ENCODE measurements around the gene ARHGAP22.

Gene ARHGAP22

DNA sequence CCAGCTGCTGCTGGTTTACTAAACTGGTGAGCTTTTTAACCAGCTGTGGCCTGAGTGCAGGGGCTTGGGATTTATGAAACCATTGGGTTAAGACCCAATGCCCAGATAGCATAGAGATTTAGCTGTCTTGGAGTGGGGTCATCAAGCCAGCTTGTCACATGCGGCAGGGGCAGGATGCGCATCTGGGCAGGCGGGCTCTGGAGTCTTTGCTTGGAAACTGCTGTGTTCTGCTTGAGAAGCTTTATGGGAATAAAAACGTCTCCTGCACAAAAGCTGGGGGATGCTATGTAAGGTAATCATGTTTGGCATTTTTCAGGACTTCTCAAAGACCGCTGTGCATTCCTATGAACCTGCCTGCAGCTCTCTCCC, 162.1 kb downstream of the ARHGAP22 start:
- no peak overlapping the region for H3K27ac ChIP-seq
- H3K4me1 ChIP-seq, result no peaks in the 10 kb centered on the region
- no peaks in the 10 kb centered on the region for H3K9me3 ChIP-seq
- H3K4me3 ChIP-seq, result no peak overlapping the region
- no peaks in the 10 kb centered on the region for H3K27me3 ChIP-seq
- DNase-seq, result no peak
- H3K36me3 ChIP-seq, result peaks cover 0 to 8% (median 2%) of the 10 kb centered on the region in 3 donors
- intact Hi-C loops (cut with DNase I; ENCODE audit: low total_unique reads), result no loop called here
- TF ChIP-seq, protein P1, sequence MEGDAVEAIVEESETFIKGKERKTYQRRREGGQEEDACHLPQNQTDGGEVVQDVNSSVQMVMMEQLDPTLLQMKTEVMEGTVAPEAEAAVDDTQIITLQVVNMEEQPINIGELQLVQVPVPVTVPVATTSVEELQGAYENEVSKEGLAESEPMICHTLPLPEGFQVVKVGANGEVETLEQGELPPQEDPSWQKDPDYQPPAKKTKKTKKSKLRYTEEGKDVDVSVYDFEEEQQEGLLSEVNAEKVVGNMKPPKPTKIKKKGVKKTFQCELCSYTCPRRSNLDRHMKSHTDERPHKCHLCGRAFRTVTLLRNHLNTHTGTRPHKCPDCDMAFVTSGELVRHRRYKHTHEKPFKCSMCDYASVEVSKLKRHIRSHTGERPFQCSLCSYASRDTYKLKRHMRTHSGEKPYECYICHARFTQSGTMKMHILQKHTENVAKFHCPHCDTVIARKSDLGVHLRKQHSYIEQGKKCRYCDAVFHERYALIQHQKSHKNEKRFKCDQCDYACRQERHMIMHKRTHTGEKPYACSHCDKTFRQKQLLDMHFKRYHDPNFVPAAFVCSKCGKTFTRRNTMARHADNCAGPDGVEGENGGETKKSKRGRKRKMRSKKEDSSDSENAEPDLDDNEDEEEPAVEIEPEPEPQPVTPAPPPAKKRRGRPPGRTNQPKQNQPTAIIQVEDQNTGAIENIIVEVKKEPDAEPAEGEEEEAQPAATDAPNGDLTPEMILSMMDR (IDR thresholded peaks at IDR 0.05), result no peak

- no peaks in the 10 kb centered on the region for H3K9me3 ChIP-seq
- no peaks in the 10 kb centered on the region for H3K4me1 ChIP-seq
- H3K4me3 ChIP-seq, result no peak overlapping the region
- no peaks in the 10 kb centered on the region for H3K27me3 ChIP-seq
- TF ChIP-seq, protein P1 (IDR thresholded peaks at IDR 0.05), result no peak
- no peak for DNase-seq
- intact Hi-C loops (cut with DNase I; ENCODE audit: low total_unique reads), result no loop called here
- H3K36me3 ChIP-seq, result peaks cover 0 to 13% (median 4%) of the 10 kb centered on the region in 3 donors
- H3K27ac ChIP-seq, result no peak overlapping the region
Measured at GRCh38 chr10:48442090-48442808, 162.6 kb downstream of the ARHGAP22 start.

DNA sequence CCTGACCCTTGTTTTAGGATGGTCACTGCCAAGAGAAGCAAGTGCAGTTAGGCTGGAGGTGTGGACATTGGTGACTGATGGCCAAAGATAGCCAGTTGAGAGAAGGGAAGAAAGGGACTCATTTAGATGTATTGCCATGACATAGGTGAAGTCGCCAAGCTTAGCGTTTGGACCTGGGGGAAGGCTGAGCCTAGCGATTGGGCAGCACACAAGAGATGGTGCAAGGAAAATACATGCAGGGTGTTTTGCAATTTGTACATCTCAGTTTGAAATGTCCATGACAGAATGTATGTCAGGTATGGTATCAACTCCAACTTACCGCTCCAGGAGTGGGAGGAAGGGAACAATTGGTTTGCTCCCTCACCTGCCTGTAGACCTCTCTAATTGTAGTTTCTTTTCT, 164.1 kb downstream of the ARHGAP22 start:
- intact Hi-C loops (cut with DNase I; ENCODE audit: low total_unique reads), result no loop called here

DNA sequence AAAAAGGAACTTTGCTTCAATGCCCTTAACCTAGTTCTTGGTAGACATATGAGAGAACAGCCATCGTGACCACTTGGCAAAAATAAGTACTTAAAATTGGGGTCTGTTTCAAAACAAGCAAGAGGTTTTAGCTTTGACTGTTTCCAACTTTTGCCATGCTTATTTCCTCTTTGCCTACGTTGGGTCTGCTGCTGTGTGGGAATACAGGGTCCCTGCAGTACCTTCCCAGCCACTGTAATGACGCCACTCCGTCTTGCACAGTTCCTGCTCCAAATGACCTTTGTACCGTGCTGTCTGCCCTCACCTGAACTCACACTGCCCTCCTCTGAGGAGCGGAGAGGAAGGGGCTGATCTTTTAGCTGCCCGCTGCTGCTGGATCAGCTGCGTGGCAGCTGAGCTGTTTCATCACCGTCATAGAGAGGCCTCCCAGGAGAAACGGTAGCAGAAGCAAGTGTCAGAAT, 165.3 kb downstream of the ARHGAP22 start:
- TF ChIP-seq, protein P1 (IDR thresholded peaks at IDR 0.05), result no peak
- intact Hi-C loops (cut with DNase I; ENCODE audit: low total_unique reads), result no loop called here
- Histone ChIP-seq H3K36me3 (peaks cover 0 to 17% (median 13%) of the 10 kb centered on the region in 3 donors), H3K4me3 (no peak overlapping the region), H3K9me3 (no peaks in the 10 kb centered on the region), H3K27me3 (no peaks in the 10 kb centered on the region), H3K4me1 (no peaks in the 10 kb centered on the region), H3K27ac (no peak overlapping the region)
- no peak for DNase-seq

More for the DNA sequence above, 164.1 kb downstream of the ARHGAP22 start:
- H3K9me3 ChIP-seq, result no peaks in the 10 kb centered on the region
- H3K36me3 ChIP-seq, result peaks cover 0 to 13% (median 11%) of the 10 kb centered on the region in 3 donors
- TF ChIP-seq, protein P1 (IDR thresholded peaks at IDR 0.05), result no peak
- no peak for DNase-seq
- H3K4me1 ChIP-seq, result no peaks in the 10 kb centered on the region
- no peaks in the 10 kb centered on the region for H3K27me3 ChIP-seq
- H3K27ac ChIP-seq, result no peak overlapping the region
- no peak overlapping the region for H3K4me3 ChIP-seq

GRCh38 chr10:48439031-48439430, 165.8 kb downstream of the ARHGAP22 start:
- Histone ChIP-seq H3K9me3 (no peaks in the 10 kb centered on the region), H3K27me3 (no peaks in the 10 kb centered on the region), H3K4me3 (no peak overlapping the region), H3K4me1 (no peaks in the 10 kb centered on the region), H3K36me3 (peaks cover 0 to 19% (median 13%) of the 10 kb centered on the region in 3 donors), H3K27ac (no peak overlapping the region)
- intact Hi-C loops (cut with DNase I; ENCODE audit: low total_unique reads), result no loop called here
- TF ChIP-seq, protein P1 (IDR thresholded peaks at IDR 0.05), result no peak
- no peak for DNase-seq
